ENCODE data around the gene CARD11. TPM values are rescaled to one million over a fixed set of nuclear protein-coding genes. Genes with fewer than 3 reads are reported as not detected.

Gene CARD11
- total RNA-seq, 2 donors from 2014 or later, result 0.87 to 2.4 TPM

- intact Hi-C loops (cut with DNase I), result no loop called here
- Histone ChIP-seq H3K36me3 (no peaks in the 10 kb centered on the region), H3K27ac (no peak overlapping the region), H3K9me3 (no peaks in the 10 kb centered on the region), H3K27me3 (replicated peaks; ENCODE audit: insufficient read depth) (no peaks in the 10 kb centered on the region), H3K4me1 (replicated peaks) (no peaks in the 10 kb centered on the region), H3K4me3 (no peak overlapping the region)
- DNase-seq (ENCODE audit: low spot score), result no peak
- 38% methylated on average over 10 of the region's 10 CpGs for WGBS
- TF ChIP-seq POLR2AphosphoS5 (IDR thresholded peaks at IDR 0.05) (peak; percentile 8), POLR2A (IDR thresholded peaks at IDR 0.05) (no peak), CTCF (IDR thresholded peaks at IDR 0.05) (no peak)
Measured at GRCh38 chr7:2870471-2870931, 173.2 kb downstream of the CARD11 start.

DNA sequence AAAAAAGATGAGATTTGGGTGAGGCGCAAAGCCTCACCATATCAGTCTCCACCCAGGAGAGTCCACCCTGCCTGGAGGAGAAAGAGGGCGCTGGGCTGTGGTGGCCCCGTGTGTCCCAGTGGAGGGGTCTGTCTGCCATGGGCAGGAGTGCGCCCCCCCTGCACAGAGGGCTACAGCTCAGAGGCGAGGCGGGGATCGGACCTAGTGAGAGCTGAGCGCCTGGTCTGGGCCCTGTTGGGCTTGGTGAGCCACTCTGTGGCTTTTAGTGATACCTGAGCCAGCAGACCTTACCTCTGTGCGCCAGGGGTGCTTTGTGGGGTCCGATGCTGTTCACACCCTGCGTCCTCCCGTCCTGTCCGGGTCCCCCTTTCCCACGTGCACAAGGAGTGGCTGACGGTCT is 173.7 kb downstream of the CARD11 start:
- 85% methylated on average over 14 of the region's 15 CpGs for WGBS
- Histone ChIP-seq H3K27me3 (replicated peaks; ENCODE audit: insufficient read depth) (no peaks in the 10 kb centered on the region), H3K27ac (no peak overlapping the region), H3K36me3 (no peaks in the 10 kb centered on the region), H3K4me1 (replicated peaks) (no peaks in the 10 kb centered on the region), H3K4me3 (no peak overlapping the region), H3K9me3 (no peaks in the 10 kb centered on the region)
- intact Hi-C loops (cut with DNase I), result loop anchor here (10.0 kb wide), 1 partner anchor 285 kb away; no protein-coding TSS in a partner anchor
- TF ChIP-seq POLR2AphosphoS5 (IDR thresholded peaks at IDR 0.05), result no peak
- TF ChIP-seq POLR2A (IDR thresholded peaks at IDR 0.05), result no peak
- no peak for TF ChIP-seq CTCF (IDR thresholded peaks at IDR 0.05)
- DNase-seq (ENCODE audit: low spot score), result no peak

DNA sequence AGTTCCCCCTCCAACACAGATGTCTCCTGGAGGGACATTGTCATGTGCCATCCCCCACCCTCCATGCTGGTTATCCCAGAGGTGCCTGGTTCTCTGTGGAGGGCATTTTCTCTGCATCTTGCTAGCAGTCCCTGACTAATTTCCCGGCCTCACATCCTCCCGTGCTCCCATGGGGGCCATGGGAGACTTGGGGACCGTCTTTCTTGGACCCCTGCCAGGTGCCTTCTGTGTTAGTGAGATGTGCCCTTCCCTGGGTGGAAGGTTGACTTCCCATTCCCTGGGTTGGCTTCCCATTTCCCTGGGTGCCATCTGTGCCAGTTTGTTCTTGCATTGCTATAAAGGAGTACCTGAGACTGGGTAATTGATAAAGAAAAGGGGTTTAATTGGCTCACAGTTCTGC is 177.1 kb downstream of the CARD11 start:
- H3K36me3 ChIP-seq, result no peaks in the 10 kb centered on the region
- H3K9me3 ChIP-seq, result no peaks in the 10 kb centered on the region
- H3K27ac ChIP-seq, result no peak overlapping the region
- intact Hi-C loops (cut with DNase I), result loop anchor here (10.0 kb wide), 1 partner anchor 288 kb away; no protein-coding TSS in a partner anchor
- no peaks in the 10 kb centered on the region for H3K4me1 ChIP-seq (replicated peaks)
- no peak for TF ChIP-seq POLR2A (IDR thresholded peaks at IDR 0.05)
- no peak for TF ChIP-seq POLR2AphosphoS5 (IDR thresholded peaks at IDR 0.05)
- no peak overlapping the region for H3K4me3 ChIP-seq
- no peaks in the 10 kb centered on the region for H3K27me3 ChIP-seq (replicated peaks; ENCODE audit: insufficient read depth)
- WGBS, result 38% methylated on average over 3 of the region's 3 CpGs
- DNase-seq (ENCODE audit: low spot score), result no peak

DNA sequence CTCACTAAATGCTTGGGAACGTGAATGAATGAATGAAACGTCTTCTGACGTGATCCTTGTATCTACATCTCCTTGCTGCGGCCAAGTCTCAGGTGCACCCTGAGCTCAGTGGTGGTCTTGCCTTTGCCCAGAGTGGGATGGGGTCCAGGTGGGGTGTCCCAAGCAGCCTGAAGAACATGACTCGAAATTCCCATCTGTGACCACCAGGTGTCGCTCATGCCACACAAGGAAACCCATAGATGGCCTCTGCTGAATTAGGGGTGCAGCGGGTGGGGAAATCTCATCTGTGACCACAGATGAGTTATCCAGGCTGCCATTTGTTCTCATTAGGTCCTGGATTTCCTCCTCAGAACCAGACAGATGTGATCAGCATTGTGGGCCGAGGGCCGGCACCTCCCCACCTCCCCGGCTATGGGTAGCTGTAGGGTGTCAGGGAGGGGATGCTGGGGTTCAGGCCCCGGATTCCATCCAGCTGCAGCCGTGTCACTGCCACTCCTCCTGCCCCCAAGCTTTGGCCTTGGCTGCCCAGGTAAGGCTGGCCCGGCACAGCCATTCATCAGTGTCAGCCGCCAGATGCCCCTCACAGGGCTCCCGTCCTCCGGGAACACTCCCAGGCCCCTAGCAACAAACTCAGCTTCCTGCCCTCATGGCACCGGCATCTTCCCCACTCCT is 178.5 kb downstream of the CARD11 start:
- TF ChIP-seq CTCF (IDR thresholded peaks at IDR 0.05) (peak; percentile 82 to 88 (median 83)), POLR2AphosphoS5 (IDR thresholded peaks at IDR 0.05) (no peak), POLR2A (IDR thresholded peaks at IDR 0.05) (no peak)
- WGBS, result 65% methylated on average over 17 of the region's 17 CpGs
- no peaks in the 10 kb centered on the region for H3K36me3 ChIP-seq
- peak; percentile 48 for DNase-seq (ENCODE audit: low spot score)
- no peaks in the 10 kb centered on the region for H3K27me3 ChIP-seq (replicated peaks; ENCODE audit: insufficient read depth)
- intact Hi-C loops (cut with DNase I), result loop anchor here (10.0 kb wide), 1 partner anchor 290 kb away; no protein-coding TSS in a partner anchor
- no peak overlapping the region for H3K4me3 ChIP-seq
- H3K9me3 ChIP-seq, result no peaks in the 10 kb centered on the region
- no peaks in the 10 kb centered on the region for H3K4me1 ChIP-seq (replicated peaks)
- H3K27ac ChIP-seq, result no peak overlapping the region

- intact Hi-C loops (cut with DNase I), result loop anchor here (10.0 kb wide), 1 partner anchor 290 kb away; no protein-coding TSS in a partner anchor
Measured at GRCh38 chr7:2864204-2864985, 179.3 kb downstream of the CARD11 start.

More at GRCh38 chr7:2864204-2864985, 179.3 kb downstream of the CARD11 start:
- DNase-seq (ENCODE audit: low spot score), result no peak
- Histone ChIP-seq H3K27me3 (replicated peaks; ENCODE audit: insufficient read depth) (no peaks in the 10 kb centered on the region), H3K36me3 (no peaks in the 10 kb centered on the region), H3K4me1 (replicated peaks) (no peaks in the 10 kb centered on the region), H3K9me3 (no peaks in the 10 kb centered on the region), H3K27ac (peak overlapping the region; percentile 49 to 65), H3K4me3 (no peak overlapping the region)
- 92% methylated on average over 12 of the region's 12 CpGs for WGBS
- TF ChIP-seq POLR2AphosphoS5 (IDR thresholded peaks at IDR 0.05) (no peak), CTCF (IDR thresholded peaks at IDR 0.05) (no peak), POLR2A (IDR thresholded peaks at IDR 0.05) (no peak)
